ENCODE data around the gene GSTA2. TPM values are rescaled to one million over a fixed set of nuclear protein-coding genes. Genes with fewer than 3 reads are reported as not detected.
"Not testable (repeated sequence)": the region's sequence is repeated elsewhere in the genome, so short reads cannot be mapped to it uniquely, and the experiment has no call there.

The GSTA2 gene
- total RNA-seq, 1 experiment from 2014 or later: 0.32 TPM

GRCh38 chr6:52734072-52734471 lies 29.2 kb downstream of the GSTA2 start:
- in situ Hi-C loops (cut with HindIII; ENCODE audit: low pct_unique_long_range_greater_than_20kb, low sequenced_read_pairs): no loop called here
- DNase-seq (ENCODE audit: low read depth, low spot score): no peak

GRCh38 chr6:52733172-52733571 lies 30.1 kb downstream of the GSTA2 start:
- no peak for DNase-seq (ENCODE audit: low read depth, low spot score)
- in situ Hi-C loops (cut with HindIII; ENCODE audit: low pct_unique_long_range_greater_than_20kb, low sequenced_read_pairs): no loop called here

GRCh38 chr6:52731719-52732118 lies 31.6 kb downstream of the GSTA2 start:
- DNase-seq (ENCODE audit: low read depth, low spot score): no peak
- in situ Hi-C loops (cut with HindIII; ENCODE audit: low pct_unique_long_range_greater_than_20kb, low sequenced_read_pairs): no loop called here

DNA sequence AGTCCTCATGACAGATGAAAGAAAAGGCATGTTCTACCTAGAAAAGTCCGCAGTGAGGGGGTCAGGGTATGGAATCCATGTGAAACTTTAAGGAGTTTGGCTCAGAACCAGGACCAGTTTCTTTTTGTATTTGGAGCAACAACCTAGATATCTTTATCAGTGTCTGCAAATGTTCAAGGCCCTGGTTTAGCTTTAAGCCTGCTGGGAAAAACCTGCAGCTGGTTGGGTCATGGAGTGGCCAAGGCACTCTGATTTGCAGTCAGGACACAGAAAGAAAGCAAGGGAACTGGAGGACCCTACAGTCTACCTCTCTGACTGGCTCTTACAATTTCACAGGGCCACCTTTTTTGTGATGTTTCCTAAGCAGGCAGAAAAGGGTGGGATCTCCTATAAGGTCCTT lies 33.7 kb downstream of the GSTA2 start:
- DNase-seq (ENCODE audit: low read depth, low spot score): no peak
- in situ Hi-C loops (cut with HindIII; ENCODE audit: low pct_unique_long_range_greater_than_20kb, low sequenced_read_pairs): no loop called here

- in situ Hi-C loops (cut with HindIII; ENCODE audit: low pct_unique_long_range_greater_than_20kb, low sequenced_read_pairs): no loop called here
- no peak for DNase-seq (ENCODE audit: low read depth, low spot score)
Measured at GRCh38 chr6:52728394-52728793, 34.9 kb downstream of the GSTA2 start.

DNA sequence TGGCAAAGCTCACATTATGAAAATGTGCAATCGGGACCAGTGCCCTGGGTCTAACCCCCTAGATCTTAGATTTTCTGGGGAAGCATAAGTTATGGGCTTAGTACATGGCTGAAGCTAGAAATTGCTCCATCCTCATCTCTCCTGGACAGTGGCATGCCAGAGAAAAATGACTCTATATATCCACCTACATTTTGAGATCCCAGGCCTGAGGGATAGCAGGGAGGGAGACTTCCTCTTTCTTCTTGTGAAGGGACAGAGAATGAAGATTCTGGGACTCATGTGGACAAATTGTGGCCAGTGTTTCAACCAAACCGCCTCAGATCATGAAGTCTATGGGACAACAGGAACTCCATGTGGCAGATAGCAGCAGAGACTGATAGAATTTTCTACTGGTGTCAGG lies 35.4 kb downstream of the GSTA2 start:
- in situ Hi-C loops (cut with HindIII; ENCODE audit: low pct_unique_long_range_greater_than_20kb, low sequenced_read_pairs): no loop called here
- no peak for DNase-seq (ENCODE audit: low read depth, low spot score)

- no peak for DNase-seq (ENCODE audit: low read depth, low spot score)
- in situ Hi-C loops (cut with HindIII; ENCODE audit: low pct_unique_long_range_greater_than_20kb, low sequenced_read_pairs): no loop called here
Measured at GRCh38 chr6:52726741-52727535, 36.3 kb downstream of the GSTA2 start.

- in situ Hi-C loops (cut with HindIII; ENCODE audit: low pct_unique_long_range_greater_than_20kb, low sequenced_read_pairs): no loop called here
Measured at GRCh38 chr6:52726193-52726542, 37.1 kb downstream of the GSTA2 start.

GRCh38 chr6:52725535-52726192 lies 37.6 kb downstream of the GSTA2 start:
- DNase-seq (ENCODE audit: low read depth, low spot score): no peak
- in situ Hi-C loops (cut with HindIII; ENCODE audit: low pct_unique_long_range_greater_than_20kb, low sequenced_read_pairs): no loop called here

More at GRCh38 chr6:52726193-52726542, 37.1 kb downstream of the GSTA2 start:
- DNase-seq (ENCODE audit: low read depth, low spot score): no peak

DNA sequence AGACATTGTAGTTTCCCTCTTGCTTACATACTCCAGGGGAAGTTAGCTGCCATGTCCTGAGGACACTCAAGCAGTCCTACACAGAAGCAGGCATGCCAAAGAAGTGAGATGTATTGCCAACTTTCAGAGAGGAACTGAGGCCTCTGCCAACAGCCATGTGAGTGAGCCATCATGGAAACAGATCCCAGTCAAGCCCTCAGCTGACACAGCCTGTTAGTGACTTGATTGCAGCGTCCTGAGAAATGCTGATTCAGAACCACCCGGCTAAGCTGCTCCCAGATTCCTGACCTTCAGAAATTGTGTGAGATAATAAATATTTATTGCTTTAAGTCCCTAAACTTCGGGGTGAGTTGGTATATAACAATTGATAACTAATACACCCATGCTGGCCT lies 38.1 kb downstream of the GSTA2 start:
- no peak for DNase-seq (ENCODE audit: low read depth, low spot score)
- in situ Hi-C loops (cut with HindIII; ENCODE audit: low pct_unique_long_range_greater_than_20kb, low sequenced_read_pairs): no loop called here

- in situ Hi-C loops (cut with HindIII; ENCODE audit: low pct_unique_long_range_greater_than_20kb, low sequenced_read_pairs): no loop called here
- DNase-seq (ENCODE audit: low read depth, low spot score): peak; percentile 79
Measured at GRCh38 chr6:52724406-52725121, 38.7 kb downstream of the GSTA2 start.

DNA sequence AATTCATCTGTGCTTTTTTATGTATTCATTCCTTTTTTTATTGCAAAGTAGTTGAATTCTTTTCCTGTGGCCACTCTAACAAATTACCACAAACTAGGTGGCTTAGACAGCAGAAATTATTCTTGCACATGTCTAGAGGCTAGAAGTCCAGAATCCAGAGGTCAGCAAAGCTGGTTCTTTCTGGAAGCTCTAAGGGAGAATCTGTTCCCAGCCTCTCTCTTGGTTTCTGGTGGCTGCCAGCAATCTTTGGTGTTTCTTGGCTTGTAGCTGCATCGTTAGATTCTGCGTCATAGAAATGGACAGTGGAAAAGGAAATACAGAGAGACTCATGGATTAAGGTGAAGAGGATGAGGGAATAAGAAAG lies 39.3 kb downstream of the GSTA2 start:
- in situ Hi-C loops (cut with HindIII; ENCODE audit: low pct_unique_long_range_greater_than_20kb, low sequenced_read_pairs): no loop called here
- DNase-seq (ENCODE audit: low read depth, low spot score): peak; percentile 43

DNA sequence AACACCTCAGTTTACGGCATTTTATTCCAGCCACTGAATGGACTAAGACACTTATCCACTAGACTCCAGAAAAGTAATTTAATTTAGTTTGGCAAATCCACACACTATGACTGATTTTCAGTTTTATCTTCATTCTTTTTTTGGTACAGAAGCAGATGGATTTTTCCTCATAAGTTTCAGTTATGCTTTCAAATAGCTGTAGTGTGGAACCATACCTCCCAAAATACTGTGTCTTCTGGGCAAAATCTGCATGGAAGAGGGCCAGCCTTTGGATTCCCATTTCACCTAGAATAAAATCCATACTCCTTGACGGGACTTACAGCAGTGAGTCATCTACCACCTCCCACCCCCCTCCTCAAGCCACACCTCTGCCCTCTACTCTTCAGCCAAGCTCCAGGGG lies 43.0 kb downstream of the GSTA2 start:
- no peak for DNase-seq (ENCODE audit: low read depth, low spot score)
- in situ Hi-C loops (cut with HindIII; ENCODE audit: low pct_unique_long_range_greater_than_20kb, low sequenced_read_pairs): no loop called here

DNA sequence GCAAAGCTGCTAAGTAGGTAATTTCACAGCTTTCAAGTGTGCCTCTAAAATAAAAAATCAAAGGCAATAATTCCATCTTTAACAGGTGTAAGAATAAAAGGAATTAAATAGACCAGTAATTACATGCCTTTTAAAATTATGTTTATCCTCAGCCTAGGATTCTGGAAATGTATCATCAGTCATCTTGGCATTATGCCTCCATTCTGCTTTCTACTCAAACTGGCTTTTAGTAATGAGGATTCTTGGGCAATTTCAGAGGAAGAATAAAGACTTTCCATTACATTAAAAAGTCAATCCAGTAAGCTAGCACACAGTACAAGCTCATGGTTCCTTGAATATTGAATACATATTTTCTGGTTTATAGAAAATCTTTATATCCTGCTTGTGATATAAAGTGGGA lies 44.7 kb downstream of the GSTA2 start:
- in situ Hi-C loops (cut with HindIII; ENCODE audit: low pct_unique_long_range_greater_than_20kb, low sequenced_read_pairs): no loop called here

DNA sequence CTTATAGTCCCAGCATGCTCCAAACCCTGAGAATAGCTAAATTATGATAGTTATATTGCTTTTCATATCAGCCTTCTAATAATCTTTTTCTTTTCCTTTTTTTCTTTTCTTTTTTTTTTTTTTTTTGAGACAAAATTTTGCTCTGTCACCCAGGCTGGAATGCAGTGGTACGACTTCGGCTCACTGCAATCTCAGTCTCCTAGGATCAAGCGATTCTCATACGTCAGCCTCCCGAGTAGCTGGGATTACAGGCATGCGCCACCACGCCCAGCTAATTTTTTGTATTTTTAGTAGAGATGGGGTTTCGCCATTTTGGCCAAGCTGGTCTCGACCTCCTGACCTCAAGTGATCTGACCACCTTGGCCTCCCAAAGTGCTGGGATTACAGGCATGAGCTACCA lies 48.5 kb downstream of the GSTA2 start:
- in situ Hi-C loops (cut with HindIII; ENCODE audit: low pct_unique_long_range_greater_than_20kb, low sequenced_read_pairs): not testable (repeated sequence)

More for the DNA sequence above, 44.7 kb downstream of the GSTA2 start:
- no peak for DNase-seq (ENCODE audit: low read depth, low spot score)

DNA sequence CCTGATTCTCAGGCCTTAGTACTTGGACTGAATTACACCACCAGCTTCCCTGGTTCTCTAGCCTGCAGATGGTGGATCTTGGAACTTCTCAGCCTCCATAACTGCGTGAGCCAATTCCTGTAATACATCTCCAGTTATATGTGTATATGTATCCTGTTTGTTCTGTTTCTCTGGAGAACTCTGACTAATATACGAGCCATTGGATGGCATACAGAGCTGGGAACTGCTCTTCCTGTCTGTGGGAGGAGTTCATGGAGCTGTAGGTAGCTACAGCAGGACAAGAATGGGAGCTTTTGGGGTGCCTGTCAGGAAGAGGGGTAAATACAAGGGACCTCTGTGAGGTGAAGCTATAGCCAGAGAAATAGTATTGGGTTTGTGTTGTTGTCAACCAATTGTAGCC lies 51.1 kb downstream of the GSTA2 start:
- DNase-seq (ENCODE audit: low read depth, low spot score): no peak
- in situ Hi-C loops (cut with HindIII; ENCODE audit: low pct_unique_long_range_greater_than_20kb, low sequenced_read_pairs): no loop called here

More for the DNA sequence above, 48.5 kb downstream of the GSTA2 start:
- DNase-seq (ENCODE audit: low read depth, low spot score): not testable (repeated sequence)

GRCh38 chr6:52707963-52708680 lies 55.2 kb downstream of the GSTA2 start:
- DNase-seq (ENCODE audit: low read depth, low spot score): no peak
- in situ Hi-C loops (cut with HindIII; ENCODE audit: low pct_unique_long_range_greater_than_20kb, low sequenced_read_pairs): no loop called here

DNA sequence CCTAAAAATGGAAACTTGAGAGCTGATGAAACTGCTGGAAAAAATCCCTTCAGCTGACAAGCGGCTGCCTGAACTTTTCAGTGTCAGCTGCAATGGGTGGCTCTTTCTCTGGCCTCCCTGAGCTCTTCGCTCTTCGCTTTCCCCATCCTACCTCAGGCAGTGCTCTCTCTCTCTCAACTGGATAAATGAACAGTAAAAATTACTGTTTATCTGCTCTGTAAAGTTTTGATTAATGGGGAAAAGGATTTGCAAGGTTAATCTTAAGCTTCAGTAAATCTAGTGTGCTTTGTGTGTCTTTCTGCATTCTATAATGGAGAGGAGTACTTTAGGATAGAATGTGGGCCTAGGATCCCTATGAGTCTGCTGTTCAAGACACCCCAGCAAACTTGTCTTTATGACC lies 57.3 kb downstream of the GSTA2 start:
- no peak for DNase-seq (ENCODE audit: low read depth, low spot score)
- in situ Hi-C loops (cut with HindIII; ENCODE audit: low pct_unique_long_range_greater_than_20kb, low sequenced_read_pairs): no loop called here

All from SK-MEL-5 (cell line).